Stimulated activated CD4-positive, alpha-beta T cell treated with anti-CD3 and anti-CD28 coated beads, Interleukin-12 subunit alpha, Interleukin-12 subunit beta, amount 100 ng/mL, for 24 hours (primary cell): Measurements from ENCODE around the gene CATSPER3.
"Not testable (repeated sequence)": the region's sequence is repeated elsewhere in the genome, so short reads cannot be mapped to it uniquely, and the experiment has no call there.

Experiments
- DNase-seq, 2 experiments: peaks; one replicate each; pipeline ENCODE4 v3.0.0-alpha.2; 2020; ENCODE audit warnings: low read depth in 2 of 2

The CATSPER3 gene

DNA sequence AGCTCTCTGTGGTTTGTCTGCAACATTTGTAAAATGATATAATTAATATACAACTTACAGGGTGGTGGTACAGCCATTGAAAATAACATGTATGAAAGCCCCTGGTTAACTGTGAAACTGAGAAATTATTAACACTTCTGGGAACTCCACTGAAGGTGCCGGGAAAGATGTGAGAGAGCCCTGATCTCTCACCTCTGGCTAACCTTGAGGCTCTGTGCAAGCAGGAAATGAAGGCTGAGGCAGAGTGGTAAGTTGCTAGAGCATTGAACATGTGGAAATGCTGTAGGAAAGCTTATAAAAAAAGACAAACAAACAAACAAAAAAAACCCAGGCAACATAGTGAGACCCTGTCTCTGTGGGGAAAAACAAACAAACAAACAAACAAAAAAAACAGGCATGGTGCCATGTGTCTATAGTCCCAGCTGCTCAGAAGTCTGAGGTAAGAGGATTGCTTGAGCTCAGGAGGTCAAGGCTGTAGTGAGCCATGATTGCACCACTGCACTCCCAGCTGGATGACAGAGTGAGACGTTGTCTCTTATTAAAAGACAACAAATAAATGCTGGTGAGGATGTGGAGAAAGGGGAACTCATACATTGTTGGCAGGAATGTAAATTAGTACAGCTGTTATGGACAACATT lies 7.5 kb downstream of the CATSPER3 start:
- no peak for DNase-seq

DNA sequence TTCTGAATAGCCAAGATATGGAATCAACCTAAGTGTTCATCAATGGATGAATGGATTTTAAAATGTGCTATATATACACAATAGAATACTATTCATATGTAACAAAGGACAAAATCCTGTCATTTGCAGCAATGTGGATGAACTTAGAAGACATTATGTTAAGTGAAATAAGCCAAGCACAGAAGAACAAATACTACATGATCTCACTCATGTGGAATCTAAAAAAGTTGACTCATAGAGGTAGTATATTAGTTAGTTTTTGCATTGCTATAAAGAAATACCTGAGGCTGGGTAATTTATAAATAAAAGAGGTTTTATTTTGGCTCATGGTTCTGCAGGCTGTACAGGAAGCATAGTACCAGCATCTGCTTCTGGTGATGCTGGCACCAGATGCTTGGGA lies 8.1 kb downstream of the CATSPER3 start:
- DNase-seq = no peak

DNA sequence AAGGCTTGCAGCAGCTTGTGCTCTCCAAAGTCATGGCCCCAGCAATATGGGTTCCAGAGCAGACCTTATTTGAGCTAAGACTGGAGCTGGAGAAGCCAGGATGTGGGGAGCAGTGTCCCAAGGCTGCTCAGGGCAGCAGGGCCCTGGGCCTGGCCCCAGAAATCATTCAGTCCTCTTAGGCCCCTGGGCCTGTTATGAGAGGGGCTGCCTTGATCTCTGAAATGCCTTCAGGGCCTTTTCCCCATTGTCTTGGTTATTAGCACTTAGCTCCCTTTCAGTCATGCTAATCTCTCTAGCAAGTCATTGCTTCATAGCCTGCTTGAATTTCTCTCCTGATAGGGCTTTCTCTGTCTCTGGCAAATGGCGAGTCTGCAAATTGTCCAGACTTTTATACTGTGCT lies 9.1 kb downstream of the CATSPER3 start:
- DNase-seq = no peak

DNA sequence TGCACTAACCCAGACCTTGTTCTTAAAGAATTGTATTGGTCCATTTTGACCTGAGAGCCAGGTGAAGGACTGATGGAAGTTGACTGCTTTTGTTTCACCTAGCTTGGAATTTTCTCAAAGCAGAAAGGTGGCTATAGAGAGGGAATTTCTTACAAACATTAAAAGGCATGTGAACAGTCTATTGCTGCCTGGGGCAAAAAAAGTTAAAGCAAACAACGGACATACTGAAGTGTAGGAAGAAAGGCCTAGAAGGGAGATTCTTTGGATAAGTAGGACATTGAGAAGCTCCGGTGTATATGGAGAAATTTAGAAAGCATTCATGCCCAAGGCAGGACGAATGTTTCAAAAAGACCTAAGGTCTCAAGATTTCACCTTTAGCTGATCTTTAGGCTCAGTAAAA lies 11.7 kb downstream of the CATSPER3 start:
- no peak for DNase-seq

DNA sequence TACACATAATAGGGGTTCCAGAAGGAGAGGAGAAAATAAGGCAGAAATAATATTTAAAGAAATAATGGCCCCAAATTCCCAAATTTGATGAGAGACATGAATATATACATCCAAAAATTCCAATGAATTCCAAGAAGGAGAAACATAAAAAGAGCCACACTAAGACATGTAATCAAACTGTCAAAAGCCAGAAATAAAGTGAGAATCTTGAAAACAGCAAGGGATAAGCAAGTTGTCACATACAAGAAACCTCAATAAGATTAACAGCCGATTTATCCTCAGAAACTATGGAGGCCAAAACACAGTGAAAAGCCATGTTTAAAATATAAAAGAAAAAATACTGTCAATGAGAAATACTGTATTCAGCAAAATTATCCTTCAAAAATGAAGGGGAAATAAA lies 14.5 kb downstream of the CATSPER3 start:
- no peak for DNase-seq

DNA sequence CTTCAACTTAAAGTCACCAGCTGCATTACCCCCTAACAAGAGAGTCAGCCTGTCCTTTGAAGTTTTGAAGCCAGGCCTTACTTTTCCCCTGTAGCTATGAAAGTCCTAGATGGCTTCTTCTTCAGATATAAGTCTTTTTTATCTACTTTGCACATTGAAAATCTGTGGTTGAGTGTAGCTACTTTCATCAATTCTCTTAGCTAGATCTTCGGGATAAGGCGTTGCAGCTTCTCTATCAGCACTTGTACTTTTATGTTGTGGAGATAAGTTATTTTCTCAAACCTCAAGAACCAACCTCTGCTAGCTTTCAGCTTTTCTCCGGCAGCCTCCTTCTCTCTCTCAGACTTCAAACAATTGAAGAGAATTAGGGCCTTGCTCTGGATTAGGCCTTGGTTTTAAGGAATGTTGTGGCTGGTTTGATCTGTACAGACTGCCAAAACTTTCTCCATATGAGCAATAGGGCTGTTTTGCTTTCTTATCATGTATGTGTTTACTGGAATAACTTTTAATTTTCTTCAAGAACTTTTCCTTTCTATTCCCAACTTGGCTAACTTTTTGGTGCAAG lies 21.6 kb downstream of the CATSPER3 start:
- DNase-seq = no peak

DNA sequence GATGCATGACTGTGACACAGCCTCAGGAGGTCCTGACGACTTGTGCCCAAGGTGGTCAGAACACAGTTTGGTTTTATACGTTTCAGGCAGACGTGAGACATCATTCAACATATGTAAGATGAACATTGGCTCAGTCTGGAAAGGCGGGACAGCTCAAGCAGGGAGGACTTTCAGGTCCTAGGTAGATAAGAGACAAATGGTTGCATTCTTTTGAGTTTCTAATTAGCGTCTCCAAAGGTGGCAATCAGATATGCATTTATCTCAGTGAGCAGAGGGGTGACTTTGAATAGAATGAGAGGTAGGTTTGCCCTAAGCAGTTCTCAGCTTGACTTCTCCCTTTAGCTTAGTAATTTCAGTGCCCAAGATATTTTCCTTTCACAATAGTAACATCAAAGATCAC lies 22.5 kb downstream of the CATSPER3 start:
- not testable (repeated sequence) for DNase-seq

DNA sequence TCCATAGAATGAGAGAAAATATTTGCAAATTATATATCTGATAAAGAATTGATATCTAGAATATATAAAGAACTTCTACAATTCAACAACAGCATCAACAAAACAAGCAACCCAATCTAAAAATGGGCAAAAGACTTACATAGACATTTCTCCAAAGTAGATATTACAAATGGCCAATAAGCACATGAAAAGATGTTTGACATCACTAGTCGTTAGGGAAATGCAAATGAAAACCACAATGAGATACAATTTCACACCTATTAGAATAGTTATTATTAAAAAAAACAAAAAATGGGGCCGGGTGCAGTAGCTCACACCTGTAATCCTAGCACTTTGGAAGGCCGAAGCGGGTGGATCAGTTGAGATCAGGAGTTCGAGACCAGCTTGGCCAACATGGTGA lies 24.4 kb downstream of the CATSPER3 start:
- no peak for DNase-seq

DNA sequence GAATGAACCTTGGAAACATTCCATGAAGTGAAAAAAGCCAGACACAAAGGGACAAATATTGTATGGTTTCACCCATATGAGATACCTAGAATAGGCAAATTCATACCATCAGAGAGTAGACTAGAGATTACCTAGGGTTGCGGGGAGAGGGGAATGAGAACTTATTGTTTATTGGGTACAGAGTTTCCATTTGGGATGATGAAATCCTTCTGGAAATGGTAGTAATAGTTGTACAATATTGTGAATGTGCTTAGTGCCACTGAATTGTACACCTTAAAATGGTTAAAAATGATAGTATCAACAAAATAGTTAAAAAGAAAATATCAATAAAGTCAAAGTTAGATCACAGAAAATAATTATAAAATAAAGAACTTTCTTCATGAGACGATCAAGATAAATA lies 25.5 kb downstream of the CATSPER3 start:
- DNase-seq = no peak

DNA sequence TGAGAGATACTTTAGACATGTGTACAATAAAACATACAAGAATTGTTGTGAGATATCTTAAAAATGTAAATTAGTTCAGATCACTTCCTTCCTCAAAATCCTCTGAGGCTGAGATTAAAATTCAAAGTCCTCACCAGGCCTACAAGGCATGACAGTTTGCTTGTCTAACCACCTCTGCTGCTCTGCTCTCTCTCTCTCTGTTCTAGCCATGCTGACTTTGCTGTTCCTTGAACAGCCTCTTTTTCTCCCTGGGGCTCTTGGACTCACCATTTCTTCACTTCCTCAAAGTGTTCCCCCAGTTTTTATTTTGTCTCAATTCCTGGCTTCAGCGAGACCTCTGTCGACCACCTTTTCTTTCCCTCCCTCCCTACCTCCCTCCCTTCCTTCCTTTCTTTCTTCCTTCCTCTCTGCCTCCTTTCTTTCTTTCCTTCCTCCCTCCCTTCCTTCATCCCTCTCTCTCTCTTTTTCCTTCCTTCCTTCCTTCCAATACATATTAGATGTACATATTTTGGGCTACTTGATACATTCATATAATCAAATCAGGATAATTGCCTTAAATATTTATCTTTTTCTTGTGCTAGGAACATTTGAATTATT lies 27.0 kb downstream of the CATSPER3 start:
- DNase-seq = no peak

DNA sequence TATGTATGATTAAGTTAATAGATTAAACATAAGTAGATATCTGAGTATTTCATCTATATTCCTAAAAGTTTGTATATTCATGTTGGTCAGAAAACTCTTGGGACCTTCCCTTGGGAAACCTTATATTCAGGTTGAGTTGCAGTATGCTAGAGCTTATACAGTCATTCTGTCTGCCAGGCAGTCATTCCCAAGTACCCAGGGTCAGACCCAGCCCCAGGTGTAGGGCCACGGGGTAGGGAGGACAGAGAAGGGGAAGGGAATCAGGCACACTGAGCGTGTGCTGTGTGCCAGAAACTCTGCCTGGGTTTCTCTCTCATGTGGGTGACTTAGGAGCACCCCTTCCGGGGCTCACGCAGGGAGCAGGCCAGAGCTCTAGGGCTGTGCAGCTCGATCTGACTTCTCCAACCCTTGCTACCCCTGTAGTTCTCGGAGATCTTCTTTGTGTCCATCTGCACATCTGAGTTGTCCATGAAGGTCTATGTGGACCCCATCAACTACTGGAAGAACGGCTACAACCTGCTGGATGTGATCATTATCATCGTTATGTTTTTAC lies 28.2 kb downstream of the CATSPER3 start:
- DNase-seq = no peak

DNA sequence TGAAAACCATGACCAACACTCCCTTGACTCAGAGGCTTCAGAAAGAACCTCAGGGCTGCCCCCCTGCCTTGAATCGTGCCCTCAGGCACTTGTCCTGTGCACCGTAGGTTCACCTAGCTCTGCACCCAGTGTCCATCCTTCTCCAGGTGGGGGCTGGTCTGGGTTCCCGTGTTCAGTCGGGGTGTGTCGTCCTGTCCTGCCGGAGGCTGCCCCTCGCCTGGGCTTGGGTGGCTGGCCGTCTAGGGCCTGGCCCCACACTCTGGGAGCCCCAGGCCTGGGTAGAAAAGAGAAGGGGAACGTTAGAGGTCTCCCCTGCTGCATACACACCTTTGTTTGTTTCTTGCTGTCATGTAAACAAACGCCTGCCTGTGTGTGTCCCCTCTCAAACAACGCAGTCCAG lies 29.3 kb downstream of the CATSPER3 start:
- DNase-seq = no peak

DNA sequence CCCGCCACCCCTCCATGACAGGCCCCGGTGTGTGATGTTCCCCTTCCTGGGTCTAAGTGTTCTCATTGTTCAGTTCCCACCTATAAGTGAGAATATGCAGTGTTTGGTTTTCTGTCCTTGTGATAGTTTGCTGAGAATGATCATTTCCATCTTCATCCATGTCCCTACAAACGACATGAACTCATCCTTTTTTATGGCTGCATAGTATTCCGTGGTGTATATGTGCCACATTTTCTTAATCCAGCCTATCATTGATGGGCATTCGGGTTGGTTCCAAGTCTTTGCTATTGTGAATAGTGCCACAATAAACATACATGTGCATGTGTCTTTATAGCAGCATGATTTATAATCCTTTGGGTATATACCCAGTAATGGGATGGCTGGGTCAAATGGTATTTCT lies 30.4 kb downstream of the CATSPER3 start:
- DNase-seq = not testable (repeated sequence)

DNA sequence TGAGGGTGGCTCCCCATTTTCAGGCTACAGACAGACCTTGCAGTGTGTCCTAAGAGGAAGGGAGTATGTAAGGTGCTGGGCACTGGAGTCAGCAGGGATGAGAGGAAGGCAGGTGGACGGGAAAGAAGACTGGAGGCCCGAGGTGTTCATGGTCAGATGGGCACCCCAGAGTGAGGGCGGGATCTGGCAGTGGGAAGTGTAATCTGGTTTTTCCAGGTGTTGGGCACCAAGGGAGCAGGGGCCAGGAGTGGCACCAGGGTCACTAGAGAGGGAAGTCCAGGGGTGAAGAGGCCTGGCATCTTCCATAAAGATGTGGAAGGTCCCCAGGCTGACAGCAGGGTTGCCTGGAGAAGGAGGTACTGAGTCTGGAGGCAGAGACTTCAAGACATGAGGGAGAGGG lies 36.7 kb downstream of the CATSPER3 start:
- DNase-seq = no peak

DNA sequence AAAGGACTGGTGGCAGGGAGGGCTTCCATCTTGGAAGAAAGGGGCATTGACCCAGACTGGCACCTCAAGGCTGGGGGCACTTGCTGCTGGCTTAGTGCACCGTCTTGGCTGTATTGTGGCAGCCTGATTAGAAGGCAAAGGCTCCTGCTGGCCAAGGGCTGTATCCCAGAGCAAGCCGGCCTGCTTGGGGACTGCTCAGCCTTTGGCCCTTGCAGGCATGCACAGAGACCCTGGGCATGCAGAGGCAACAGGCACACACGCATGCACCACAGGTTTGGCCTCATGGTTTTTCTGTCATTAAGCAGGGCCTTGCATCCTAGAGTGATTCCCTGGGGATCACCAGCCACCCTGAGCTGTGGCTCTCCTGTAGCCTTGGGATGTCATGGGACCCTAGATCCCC lies 37.4 kb downstream of the CATSPER3 start:
- no peak for DNase-seq

DNA sequence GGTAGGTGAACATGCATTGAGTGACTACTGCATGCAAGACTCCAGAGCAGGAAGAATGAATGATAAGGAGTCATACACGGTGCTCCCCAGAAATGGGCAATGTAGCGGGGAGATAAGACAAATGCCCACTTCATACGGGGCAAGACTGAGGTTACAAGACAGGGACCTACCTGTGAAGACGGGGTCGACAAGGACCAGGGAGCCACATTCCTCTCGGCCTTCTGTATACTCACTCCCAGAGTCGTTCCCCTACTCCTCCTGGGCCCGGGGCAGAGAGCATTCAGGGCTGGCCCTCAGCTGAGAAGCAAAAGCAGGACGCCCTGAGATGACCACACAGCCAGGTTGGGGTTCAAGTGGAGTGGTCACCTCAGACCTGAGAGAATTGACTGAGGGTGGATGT lies 39.6 kb downstream of the CATSPER3 start:
- DNase-seq = no peak

DNA sequence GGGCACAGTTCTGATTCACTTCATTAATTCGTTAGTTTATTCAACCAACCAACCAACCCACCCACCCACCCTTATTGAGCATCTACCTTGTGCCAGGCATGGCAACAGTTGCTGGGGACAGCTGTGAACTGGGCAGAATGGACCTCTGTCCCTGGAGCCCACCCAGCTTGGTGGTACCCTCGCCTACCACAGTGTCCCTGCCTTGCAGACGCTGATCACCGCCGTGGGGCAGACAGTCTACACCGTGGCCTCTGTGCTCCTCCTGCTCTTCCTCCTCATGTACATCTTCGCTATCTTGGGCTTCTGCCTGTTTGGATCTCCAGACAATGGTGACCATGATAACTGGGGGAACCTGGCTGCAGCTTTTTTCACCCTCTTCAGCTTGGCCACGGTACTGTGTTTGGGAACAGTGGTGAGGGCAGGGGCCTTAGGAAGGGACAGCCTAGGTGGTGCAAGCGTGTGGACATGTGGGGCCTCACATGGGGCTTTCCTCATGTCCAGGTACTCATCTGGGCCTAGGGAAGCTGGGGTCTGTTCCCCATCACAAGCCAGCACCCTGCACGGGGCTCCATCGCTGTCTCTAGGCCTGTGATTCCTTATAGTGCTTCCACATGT lies 40.1 kb downstream of the CATSPER3 start:
- DNase-seq = no peak

DNA sequence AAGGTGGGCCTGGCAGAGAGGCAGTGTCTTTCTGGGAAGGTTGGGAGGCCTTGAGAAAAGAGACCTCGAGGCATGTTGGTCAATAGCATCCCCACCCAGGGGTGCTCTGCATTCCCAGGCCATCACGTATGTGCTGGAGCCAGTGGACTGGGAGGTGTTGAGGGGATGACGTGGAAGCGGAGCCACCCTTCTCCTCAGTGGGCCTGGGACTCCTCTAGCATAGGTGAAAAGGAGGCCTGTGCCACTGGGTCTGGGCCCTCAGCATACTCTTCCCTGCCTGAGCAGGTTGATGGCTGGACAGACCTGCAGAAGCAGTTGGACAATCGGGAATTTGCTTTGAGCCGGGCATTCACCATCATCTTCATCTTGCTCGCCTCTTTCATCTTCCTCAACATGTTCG lies 40.8 kb downstream of the CATSPER3 start:
- DNase-seq = no peak

DNA sequence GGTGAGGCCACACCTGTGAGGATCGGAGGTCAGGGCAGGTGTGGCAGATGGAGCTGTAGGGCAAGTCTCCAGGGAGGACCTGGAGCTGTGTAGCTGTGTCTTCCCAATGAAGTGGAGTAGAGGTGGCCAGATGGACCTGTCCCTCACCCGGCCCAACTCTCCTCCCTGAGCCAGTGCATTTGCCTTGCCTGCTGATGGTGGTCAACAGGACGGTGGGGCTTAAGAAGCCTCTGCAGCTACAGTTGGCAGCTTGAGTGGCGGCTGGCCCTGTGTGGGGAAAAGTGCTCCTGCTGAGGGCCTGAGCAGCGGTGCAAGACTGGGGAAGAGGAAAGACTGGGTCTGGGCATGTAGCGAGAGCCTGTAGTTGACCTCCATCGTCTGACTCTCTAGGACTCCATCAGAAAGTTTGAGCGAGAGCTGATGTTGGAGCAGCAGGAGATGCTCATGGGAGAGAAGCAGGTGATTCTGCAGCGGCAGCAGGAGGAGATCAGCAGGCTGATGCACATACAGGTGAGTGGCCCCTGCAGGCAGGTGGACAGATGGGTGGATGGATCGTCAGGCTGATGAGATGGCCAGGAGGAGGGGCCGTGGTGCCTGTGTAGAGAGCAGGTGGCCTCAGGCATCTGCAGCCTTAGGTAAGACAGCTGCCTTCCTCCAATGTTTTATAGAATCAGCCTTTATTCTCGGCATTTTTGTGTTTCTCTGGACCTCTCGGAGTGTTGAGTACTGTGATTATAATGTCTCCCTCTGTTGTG lies 41.5 kb downstream of the CATSPER3 start:
- no peak for DNase-seq

DNA sequence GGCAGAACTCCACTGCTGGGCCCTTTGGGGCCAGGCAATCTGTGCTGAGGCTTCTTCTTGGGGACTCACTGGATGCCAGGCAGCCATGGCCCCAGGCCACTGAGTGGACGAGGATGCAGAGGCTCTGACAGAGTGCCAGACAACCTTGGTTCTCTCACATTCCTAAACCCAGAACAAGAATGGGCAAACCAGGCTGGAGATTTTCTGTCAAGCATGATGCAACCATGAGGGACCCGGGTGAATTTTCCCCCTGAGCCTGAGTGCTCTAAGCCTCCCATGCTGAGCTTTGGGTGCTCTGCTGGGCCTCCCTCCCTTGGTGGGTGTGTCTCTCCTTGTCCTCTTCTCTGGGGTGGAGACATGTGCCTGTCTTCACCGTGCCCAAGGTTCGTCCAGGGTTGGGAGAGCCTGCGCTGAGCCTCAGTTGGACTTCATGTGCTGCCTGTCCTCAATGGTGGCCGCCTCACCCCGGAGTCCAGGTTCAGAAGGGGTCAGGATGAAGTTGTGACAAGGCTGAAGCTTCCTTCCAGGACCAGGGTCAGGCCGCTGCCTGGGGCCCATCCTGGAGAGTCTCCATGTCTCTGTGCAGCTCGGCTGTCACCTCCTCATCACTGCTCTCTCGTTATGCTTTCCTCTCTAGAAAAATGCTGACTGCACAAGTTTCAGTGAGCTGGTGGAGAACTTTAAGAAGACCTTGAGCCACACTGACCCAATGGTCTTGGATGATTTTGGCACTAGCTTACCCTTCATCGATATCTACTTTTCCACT lies 42.2 kb downstream of the CATSPER3 start:
- DNase-seq = no peak
